Fibroblast of lung (primary cell): ENCODE measurements around the gene PAPOLB. TPM values are rescaled to one million over a fixed set of nuclear protein-coding genes. Genes with fewer than 3 reads are reported as not detected.

Experiments used
- DNase-seq, 2 donors: peaks; one replicate each; pipeline versions ENCODE4 v3.0.0 to v3.0.0-alpha.2; 2010; ENCODE audit warnings: low read depth in 2 of 2
- H2AFZ ChIP-seq: 2 replicates; pipeline ENCODE4 v1.5.1; 2012; ENCODE audit warnings: low read length, control low read depth, inconsistent platforms
- H3K27ac ChIP-seq: 2 replicates; pipeline ENCODE4 v1.5.1; 2011; ENCODE audit warnings: low read length, control low read depth; ENCODE audit not compliant: insufficient read depth
- H3K27me3 ChIP-seq: 2 replicates; pipeline ENCODE4 v1.5.1; 2011; ENCODE audit warnings: mild to moderate bottlenecking, low read length; ENCODE audit not compliant: control insufficient read depth, insufficient read depth
- H3K36me3 ChIP-seq: 2 replicates; pipeline ENCODE4 v1.5.1; 2011; ENCODE audit warnings: low read length; ENCODE audit not compliant: control insufficient read depth, insufficient read depth
- H3K4me1 ChIP-seq: 2 replicates; pipeline ENCODE4 v1.5.1; 2011; ENCODE audit warnings: low read length; ENCODE audit not compliant: control insufficient read depth, insufficient read depth; ENCODE audit errors: extremely low read depth
- H3K4me2 ChIP-seq: 2 replicates; pipeline ENCODE4 v1.5.1; 2011; ENCODE audit warnings: low read length, control low read depth; ENCODE audit not compliant: insufficient read depth; ENCODE audit errors: extremely low read depth
- H3K4me3 ChIP-seq, 4 experiments: fragments of 200-600 bp in 1 of 4; sonication (generic) in 1 of 4; replicated peaks in 1 of 4; 2 replicates each; pipeline ENCODE4 v1.5.1; 2011 to 2016; ENCODE audit warnings: low read length in 4 of 4, low read depth in 3 of 4, mild to moderate bottlenecking in 3 of 4, control low read depth in 2 of 4, inconsistent platforms in 1 of 4, mixed read lengths in 1 of 4; ENCODE audit not compliant: insufficient read depth in 1 of 4; ENCODE audit errors: control extremely low read depth in 1 of 4
- H3K79me2 ChIP-seq: 2 replicates; pipeline ENCODE4 v1.5.1; 2012; ENCODE audit warnings: mild to moderate bottlenecking, low read length, inconsistent platforms; ENCODE audit not compliant: control insufficient read depth, insufficient read depth
- H3K9ac ChIP-seq: 2 replicates; pipeline ENCODE4 v1.5.1; 2011; ENCODE audit warnings: mild to moderate bottlenecking, low read length, control low read depth; ENCODE audit not compliant: insufficient read depth
- H3K9me3 ChIP-seq: 2 replicates; pipeline ENCODE4 v1.5.1; 2012; ENCODE audit warnings: low read depth, low read length; ENCODE audit not compliant: control insufficient read depth, insufficient read depth
- H4K20me1 ChIP-seq: 2 replicates; pipeline ENCODE4 v1.5.1; 2011; ENCODE audit warnings: low read length; ENCODE audit not compliant: control insufficient read depth, insufficient read depth; ENCODE audit errors: extremely low read depth
- EZH2 ChIP-seq: IDR thresholded peaks from 2 replicates; pipeline ENCODE4 v1.5.1; 2012; ENCODE audit warnings: low read length, control low read depth, mild to moderate bottlenecking; ENCODE audit errors: missing control alignments
- polyA plus RNA-seq, 2 donors: library from polyadenylated mRNA; depleted of rRNA in 1 of 2; stranded (reverse) in 1 of 2; unstranded in 1 of 2; fragments of >200 nt; gene quantifications; 2 replicates each; pipeline ENCODE4 v1.2.1, GENCODE V29; 2011 to 2012; ENCODE audit warnings: missing spikeins in 1 of 2
- total RNA-seq: library from RNA; depleted of rRNA; stranded (reverse); fragments of >200 nt; gene quantifications from 2 replicates; pipeline ENCODE4 v1.2.1, GENCODE V29; 2014
- TF ChIP-seq, protein P1 (sequence below), 2 donors: IDR thresholded peaks in 1 of 2; conservative IDR thresholded peaks in 1 of 2; 1 replicate in 1 of 2; 2 replicates in 1 of 2; pipeline ENCODE4 v1.5.1; 2011 to 2012; ENCODE audit warnings: low read length in 2 of 2, control low read depth in 1 of 2, inconsistent platforms in 1 of 2, low read depth in 1 of 2, mild to moderate bottlenecking in 1 of 2

PAPOLB gene
- total and polyA plus RNA-seq, 2 donors (not counting 1 experiment from before 2014, with no cell fraction given), result under 0.01 to 0.02 TPM

DNA sequence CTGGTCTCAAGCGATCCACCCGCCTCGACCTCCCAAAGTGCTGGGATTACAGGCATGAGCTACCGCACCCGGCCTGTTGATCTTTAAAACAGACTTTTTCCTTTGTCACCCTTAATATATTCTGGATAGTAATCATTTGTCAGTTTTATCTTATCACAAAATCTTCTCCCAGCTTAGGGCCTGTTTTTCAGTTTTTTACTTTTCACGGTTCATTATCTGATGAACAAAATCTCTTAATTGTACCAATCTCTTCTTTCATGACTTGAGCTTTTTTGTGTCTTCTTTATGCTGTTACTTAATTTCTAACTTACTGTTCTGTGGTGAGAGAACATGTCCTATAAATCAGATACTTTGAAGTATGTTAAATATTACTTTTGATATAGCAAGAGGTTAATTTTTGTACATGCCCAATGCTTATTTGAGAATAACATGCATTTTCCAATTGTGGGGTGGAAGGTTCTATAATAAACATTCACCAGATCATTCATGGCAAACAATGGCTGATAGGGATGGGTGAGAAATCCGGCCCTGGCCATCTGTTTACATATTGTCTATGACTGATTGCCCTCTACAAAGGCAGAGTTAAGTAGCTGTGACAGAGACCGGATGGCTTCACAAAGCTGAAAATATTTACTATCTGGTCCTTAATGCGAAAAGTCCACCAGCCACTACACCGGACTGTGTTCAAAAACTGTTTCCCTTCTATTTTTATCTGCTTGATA, 5.3 kb downstream of the PAPOLB start:
- Histone ChIP-seq H3K36me3 (no peaks in the 10 kb centered on the region), H3K4me2 (no peak overlapping the region), H3K9ac (no peak overlapping the region), H4K20me1 (no peaks in the 10 kb centered on the region), H3K79me2 (no peaks in the 10 kb centered on the region), H3K4me3 (no peak overlapping the region), H3K27ac (no peak overlapping the region), H3K27me3 (no peaks in the 10 kb centered on the region), H3K9me3 (no peaks in the 10 kb centered on the region), H3K4me1 (no peaks in the 10 kb centered on the region), H2AFZ (no peak overlapping the region)
- TF ChIP-seq EZH2, result no peak
- TF ChIP-seq, protein P1, sequence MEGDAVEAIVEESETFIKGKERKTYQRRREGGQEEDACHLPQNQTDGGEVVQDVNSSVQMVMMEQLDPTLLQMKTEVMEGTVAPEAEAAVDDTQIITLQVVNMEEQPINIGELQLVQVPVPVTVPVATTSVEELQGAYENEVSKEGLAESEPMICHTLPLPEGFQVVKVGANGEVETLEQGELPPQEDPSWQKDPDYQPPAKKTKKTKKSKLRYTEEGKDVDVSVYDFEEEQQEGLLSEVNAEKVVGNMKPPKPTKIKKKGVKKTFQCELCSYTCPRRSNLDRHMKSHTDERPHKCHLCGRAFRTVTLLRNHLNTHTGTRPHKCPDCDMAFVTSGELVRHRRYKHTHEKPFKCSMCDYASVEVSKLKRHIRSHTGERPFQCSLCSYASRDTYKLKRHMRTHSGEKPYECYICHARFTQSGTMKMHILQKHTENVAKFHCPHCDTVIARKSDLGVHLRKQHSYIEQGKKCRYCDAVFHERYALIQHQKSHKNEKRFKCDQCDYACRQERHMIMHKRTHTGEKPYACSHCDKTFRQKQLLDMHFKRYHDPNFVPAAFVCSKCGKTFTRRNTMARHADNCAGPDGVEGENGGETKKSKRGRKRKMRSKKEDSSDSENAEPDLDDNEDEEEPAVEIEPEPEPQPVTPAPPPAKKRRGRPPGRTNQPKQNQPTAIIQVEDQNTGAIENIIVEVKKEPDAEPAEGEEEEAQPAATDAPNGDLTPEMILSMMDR (conservative IDR thresholded peaks at IDR 0.05 in 1 of 2, IDR thresholded peaks at IDR 0.05 in 1 of 2; ENCODE audit: low read depth in 1 of 2, low read length in 2 of 2), result no peak
- DNase-seq, result no peak

DNA sequence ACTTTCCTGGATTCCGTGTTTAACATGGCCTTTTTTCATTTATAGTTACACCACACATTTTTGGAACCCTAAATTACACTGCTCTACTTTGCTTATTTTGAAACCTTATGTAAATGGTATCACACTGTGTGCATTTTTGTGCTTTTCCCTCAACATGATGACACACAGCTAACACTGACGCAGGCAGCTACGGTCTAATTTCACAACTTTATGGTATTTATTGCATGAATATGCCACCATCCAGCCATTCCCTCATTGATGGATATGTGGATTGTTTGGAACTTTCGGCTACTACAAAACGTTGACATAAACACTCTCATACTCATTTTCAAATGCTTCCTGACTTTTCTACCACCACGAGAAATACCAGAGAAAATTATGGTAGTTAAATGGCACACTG, 6.9 kb downstream of the PAPOLB start:
- Histone ChIP-seq H3K79me2 (no peaks in the 10 kb centered on the region), H2AFZ (no peak overlapping the region), H3K27ac (no peak overlapping the region), H3K36me3 (no peaks in the 10 kb centered on the region), H3K4me1 (no peaks in the 10 kb centered on the region), H3K4me3 (no peak overlapping the region), H3K9me3 (no peaks in the 10 kb centered on the region), H3K27me3 (no peaks in the 10 kb centered on the region), H3K9ac (no peak overlapping the region), H3K4me2 (no peak overlapping the region), H4K20me1 (no peaks in the 10 kb centered on the region)
- no peak for TF ChIP-seq EZH2
- TF ChIP-seq, protein P1 (conservative IDR thresholded peaks at IDR 0.05 in 1 of 2, IDR thresholded peaks at IDR 0.05 in 1 of 2; ENCODE audit: low read depth in 1 of 2, low read length in 2 of 2), result no peak
- DNase-seq, result peak in 1 of 2 donors; percentile 26

DNA sequence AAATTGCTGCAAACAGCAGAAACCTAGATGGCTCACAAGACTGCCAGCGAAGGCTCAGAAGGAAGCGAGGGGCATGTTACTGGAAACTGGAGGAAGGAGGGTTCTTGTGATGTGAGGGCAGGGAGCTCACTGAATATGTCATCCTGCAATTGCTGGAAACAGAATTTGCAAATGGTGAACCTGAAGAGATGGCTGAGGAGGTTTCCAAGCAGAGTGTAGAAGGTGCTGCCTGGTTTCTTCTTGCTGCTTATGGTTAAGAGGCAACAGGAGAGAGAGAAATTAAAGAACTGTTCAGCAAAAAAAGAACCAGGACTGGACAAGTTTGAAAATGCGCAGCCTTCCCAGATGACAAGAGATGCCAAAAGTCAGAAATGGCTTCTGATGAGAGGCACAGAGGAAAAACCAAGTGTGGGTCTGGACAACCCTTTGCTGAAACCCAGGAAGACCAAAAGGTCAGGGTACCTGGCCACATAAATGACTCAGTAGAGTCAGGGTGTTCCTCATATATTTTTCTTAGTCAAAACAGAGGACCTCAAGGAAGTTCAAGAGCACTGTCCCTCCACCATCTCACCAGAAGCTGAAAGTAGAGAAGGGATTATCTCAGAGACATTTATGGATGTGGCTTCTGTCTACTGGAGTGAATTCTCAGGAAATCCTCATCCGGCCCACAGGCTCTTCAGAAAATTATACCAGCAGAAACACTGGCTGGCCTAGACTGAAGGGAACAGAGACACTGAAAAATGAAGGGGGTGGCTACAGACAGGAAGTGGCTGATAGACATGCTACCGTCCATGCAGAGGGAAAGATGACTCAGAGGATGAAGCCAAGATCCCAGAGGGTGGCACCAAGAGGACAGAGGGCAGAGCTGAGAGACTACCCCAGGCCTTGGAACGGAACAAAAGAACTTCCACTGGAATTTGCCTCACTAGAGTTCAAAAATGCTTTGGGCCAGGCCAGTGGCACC, 10.1 kb downstream of the PAPOLB start:
- peak in 1 of 2 donors; percentile 25 for DNase-seq
- H3K27ac ChIP-seq, result no peak overlapping the region
- no peak overlapping the region for H2AFZ ChIP-seq
- H3K79me2 ChIP-seq, result no peaks in the 10 kb centered on the region
- H3K36me3 ChIP-seq, result no peaks in the 10 kb centered on the region
- no peak overlapping the region for H3K4me3 ChIP-seq
- H3K9ac ChIP-seq, result no peak overlapping the region
- no peaks in the 10 kb centered on the region for H3K27me3 ChIP-seq
- H4K20me1 ChIP-seq, result no peaks in the 10 kb centered on the region
- TF ChIP-seq, protein P1 (conservative IDR thresholded peaks at IDR 0.05 in 1 of 2, IDR thresholded peaks at IDR 0.05 in 1 of 2; ENCODE audit: low read depth in 1 of 2, low read length in 2 of 2), result no peak
- TF ChIP-seq EZH2, result no peak
- no peaks in the 10 kb centered on the region for H3K9me3 ChIP-seq
- H3K4me1 ChIP-seq, result no peaks in the 10 kb centered on the region
- no peak overlapping the region for H3K4me2 ChIP-seq
